Measurements from ENCODE around the gene RFC1. TPM values are rescaled to one million over a fixed set of nuclear protein-coding genes. Genes with fewer than 3 reads are reported as not detected.

Gene RFC1
- polyA plus RNA-seq, 1 of the 3 experiments (the other 2 are of a cell fraction), result 14.9 TPM

GRCh38 chr4:39319676-39320075 lies 46.5 kb downstream of the RFC1 start (continued):
- TF ChIP-seq IRF3 (IDR thresholded peaks at IDR 0.05; ENCODE audit: low read depth, low read length), result no peak
- no peak for TF ChIP-seq POLR2AphosphoS5 (IDR thresholded peaks at IDR 0.05; ENCODE audit: low read depth, low read length)
- TF ChIP-seq MXI1 (IDR thresholded peaks at IDR 0.05; ENCODE audit: low read depth, low read length), result no peak

- H3K4me2 ChIP-seq, result no peak overlapping the region
- no peaks in the 10 kb centered on the region for H3K9me3 ChIP-seq
- ChIA-PET POLR2A (no interaction called here), CTCF (no interaction called here)
- H4K20me1 ChIP-seq (ENCODE audit: insufficient read depth), result no peaks in the 10 kb centered on the region
- TF ChIP-seq ELF1 (IDR thresholded peaks at IDR 0.05), result no peak
- TF ChIP-seq POLR2AphosphoS5 (IDR thresholded peaks at IDR 0.05; ENCODE audit: low read depth, low read length), result no peak
- TF ChIP-seq RFX5 (IDR thresholded peaks at IDR 0.05; ENCODE audit: low read length), result no peak
- no peak for TF ChIP-seq RAD21 (IDR thresholded peaks at IDR 0.05; ENCODE audit: low read length)
- no peak for TF ChIP-seq FOXJ3 (CRISPR knock-in tag; IDR thresholded peaks at IDR 0.05)
- TF ChIP-seq MAX (IDR thresholded peaks at IDR 0.05; ENCODE audit: low read depth), result no peak
- TF ChIP-seq EP300 (IDR thresholded peaks at IDR 0.05; ENCODE audit: borderline replicate concordance in 1 of 2, low read depth in 1 of 2, low read length in 1 of 2), result no peak
- TF ChIP-seq NFIC (IDR thresholded peaks at IDR 0.05; ENCODE audit: borderline replicate concordance), result no peak
- no peak for TF ChIP-seq PBX3 (IDR thresholded peaks at IDR 0.05)
- TF ChIP-seq EZH2phosphoT487 (IDR thresholded peaks at IDR 0.05; ENCODE audit: borderline replicate concordance, low read depth), result no peak
- no peak for TF ChIP-seq CHD2 (IDR thresholded peaks at IDR 0.05; ENCODE audit: low read length, partially characterized antibody)
- no peak for TF ChIP-seq CTCF (IDR thresholded peaks at IDR 0.05)
- no peak for TF ChIP-seq TAF1 (IDR thresholded peaks at IDR 0.05; ENCODE audit: borderline replicate concordance, low read depth, low read length)
- no peak for TF ChIP-seq RCOR1 (IDR thresholded peaks at IDR 0.05; ENCODE audit: low read length)
- TF ChIP-seq FOSL2 (IDR thresholded peaks at IDR 0.05; ENCODE audit: borderline replicate concordance, low read depth), result no peak
- no peak for TF ChIP-seq MXI1 (IDR thresholded peaks at IDR 0.05; ENCODE audit: low read depth, low read length)
- no peak for TF ChIP-seq TEAD4 (IDR thresholded peaks at IDR 0.05; ENCODE audit: borderline replicate concordance, insufficient read depth)
- no peak for TF ChIP-seq SIN3A (IDR thresholded peaks at IDR 0.05; ENCODE audit: borderline replicate concordance, low read depth, low read length)
- whole genome bisulfite sequencing (ENCODE audit: low lambda C conversion rate), result 71% methylated on average over 4 of the region's 4 CpGs
- no peak overlapping the region for H3K27ac ChIP-seq (ENCODE audit: low read depth in 2 of 2, low read length in 1 of 2)
- H2AFZ ChIP-seq (ENCODE audit: low read depth), result no peak overlapping the region
- H3K79me2 ChIP-seq (ENCODE audit: insufficient read depth), result no peaks in the 10 kb centered on the region; the same call in 1 of the 2 replicates
- DNase-seq, result no peak
- H3K4me3 ChIP-seq (ENCODE audit: low read depth in 2 of 2, low read length in 1 of 2), result no peak overlapping the region
- H3K4me1 ChIP-seq (ENCODE audit: control insufficient read depth in 1 of 2, insufficient read depth in 2 of 2, low read depth in 1 of 2, low read length in 1 of 2), result no peaks in the 10 kb centered on the region
- H3F3A ChIP-seq (replicated peaks; ENCODE audit: insufficient read depth), result no peaks in the 10 kb centered on the region
- H3K9me2 ChIP-seq, result no peaks in the 10 kb centered on the region
- no peaks in the 10 kb centered on the region for H3K27me3 ChIP-seq (ENCODE audit: insufficient read depth)
- H3K9ac ChIP-seq, result no peak overlapping the region
- H3K36me3 ChIP-seq (replicated peaks in 1 of 2; ENCODE audit: control insufficient read depth in 1 of 2, insufficient read depth in 2 of 2, low read length in 1 of 2), result peaks cover 42 to 74% of the 10 kb centered on the region in 2 experiments
These were observed 53.3 kb downstream of the RFC1 start for GRCh38 chr4:39312816-39313215.
